ENCODE measurements around the gene VPS37D.
"Not testable (repeated sequence)": the region's sequence is repeated elsewhere in the genome, so short reads cannot be mapped to it uniquely, and the experiment has no call there.

The VPS37D gene

GRCh38 chr7:73646785-73647724, 20.6 kb upstream of the VPS37D start:
- no peak for DNase-seq (ENCODE audit: low read depth)
- TF ChIP-seq, protein P1, sequence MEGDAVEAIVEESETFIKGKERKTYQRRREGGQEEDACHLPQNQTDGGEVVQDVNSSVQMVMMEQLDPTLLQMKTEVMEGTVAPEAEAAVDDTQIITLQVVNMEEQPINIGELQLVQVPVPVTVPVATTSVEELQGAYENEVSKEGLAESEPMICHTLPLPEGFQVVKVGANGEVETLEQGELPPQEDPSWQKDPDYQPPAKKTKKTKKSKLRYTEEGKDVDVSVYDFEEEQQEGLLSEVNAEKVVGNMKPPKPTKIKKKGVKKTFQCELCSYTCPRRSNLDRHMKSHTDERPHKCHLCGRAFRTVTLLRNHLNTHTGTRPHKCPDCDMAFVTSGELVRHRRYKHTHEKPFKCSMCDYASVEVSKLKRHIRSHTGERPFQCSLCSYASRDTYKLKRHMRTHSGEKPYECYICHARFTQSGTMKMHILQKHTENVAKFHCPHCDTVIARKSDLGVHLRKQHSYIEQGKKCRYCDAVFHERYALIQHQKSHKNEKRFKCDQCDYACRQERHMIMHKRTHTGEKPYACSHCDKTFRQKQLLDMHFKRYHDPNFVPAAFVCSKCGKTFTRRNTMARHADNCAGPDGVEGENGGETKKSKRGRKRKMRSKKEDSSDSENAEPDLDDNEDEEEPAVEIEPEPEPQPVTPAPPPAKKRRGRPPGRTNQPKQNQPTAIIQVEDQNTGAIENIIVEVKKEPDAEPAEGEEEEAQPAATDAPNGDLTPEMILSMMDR (IDR thresholded peaks at IDR 0.05; ENCODE audit: low read depth, low read length, missing control alignments) = no peak
- H3K4me3 ChIP-seq (ENCODE audit: low read depth, low read length) = no peak overlapping the region

GRCh38 chr7:73647725-73648592, 19.7 kb upstream of the VPS37D start:
- no peak overlapping the region for H3K4me3 ChIP-seq (ENCODE audit: low read depth, low read length)
- TF ChIP-seq, protein P1 (IDR thresholded peaks at IDR 0.05; ENCODE audit: low read depth, low read length, missing control alignments) = no peak
- DNase-seq (ENCODE audit: low read depth) = no peak

DNA sequence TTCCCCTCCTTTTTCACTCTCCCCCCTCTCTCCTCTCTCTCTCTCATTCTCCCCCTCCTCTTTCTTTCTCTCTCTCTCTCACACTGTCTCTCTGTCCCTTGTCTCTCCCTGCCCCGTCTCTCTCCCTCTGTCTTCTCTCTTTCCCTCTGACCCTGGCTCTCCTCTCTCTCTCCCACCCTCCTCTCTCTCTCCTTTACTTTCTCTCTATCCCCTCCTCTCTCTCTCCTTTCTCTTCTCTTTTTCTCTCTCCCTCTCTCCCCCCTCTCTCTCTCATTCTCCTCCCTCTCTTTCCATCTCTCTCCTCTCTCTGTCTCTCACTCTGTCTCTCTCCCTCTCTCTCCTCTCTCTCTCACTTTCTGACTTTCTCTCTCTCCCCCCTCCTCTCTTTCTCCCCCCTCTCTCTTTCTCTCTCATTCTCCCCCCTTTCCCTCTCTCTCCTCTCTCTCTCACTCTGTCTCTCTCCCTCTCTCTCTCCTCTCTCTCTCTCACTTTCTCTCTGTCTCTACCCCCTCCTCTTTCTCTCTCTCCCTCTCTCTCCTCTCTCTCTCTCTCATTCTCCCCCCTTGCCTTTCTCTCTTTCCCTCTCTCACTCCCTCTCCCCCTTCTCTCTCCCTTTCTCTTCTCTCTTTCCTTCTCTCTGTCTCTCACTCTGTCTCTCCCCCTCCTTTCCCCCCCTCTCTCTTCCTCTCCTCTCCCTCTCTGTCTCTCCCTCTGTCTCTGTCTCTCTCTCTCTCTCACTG, 18.9 kb upstream of the VPS37D start:
- TF ChIP-seq, protein P1 (IDR thresholded peaks at IDR 0.05; ENCODE audit: low read depth, low read length, missing control alignments) = no peak
- H3K4me3 ChIP-seq (ENCODE audit: low read depth, low read length) = no peak overlapping the region
- DNase-seq (ENCODE audit: low read depth) = no peak

DNA sequence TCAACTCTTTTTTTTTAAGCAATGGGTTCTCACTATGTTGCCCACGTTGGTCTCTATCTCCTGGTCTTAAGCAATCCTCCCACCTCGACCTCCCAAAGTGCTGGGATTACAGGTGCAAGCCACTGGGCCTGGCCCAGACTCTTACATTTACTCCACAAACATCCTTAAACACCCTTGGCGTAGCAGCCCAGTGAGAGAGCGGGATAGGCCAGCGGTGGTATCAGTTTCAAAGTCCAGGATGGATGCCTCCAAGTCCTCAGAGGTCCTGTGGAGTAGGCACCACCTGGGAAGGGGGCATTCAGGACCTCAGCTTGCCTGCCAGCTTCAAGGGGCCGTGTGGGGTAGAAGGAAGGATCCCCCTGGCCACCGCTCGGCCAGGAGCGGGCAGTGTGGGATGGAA, 18.1 kb upstream of the VPS37D start:
- TF ChIP-seq, protein P1 (IDR thresholded peaks at IDR 0.05; ENCODE audit: low read depth, low read length, missing control alignments) = no peak
- DNase-seq (ENCODE audit: low read depth) = no peak
- H3K4me3 ChIP-seq (ENCODE audit: low read depth, low read length) = no peak overlapping the region

DNA sequence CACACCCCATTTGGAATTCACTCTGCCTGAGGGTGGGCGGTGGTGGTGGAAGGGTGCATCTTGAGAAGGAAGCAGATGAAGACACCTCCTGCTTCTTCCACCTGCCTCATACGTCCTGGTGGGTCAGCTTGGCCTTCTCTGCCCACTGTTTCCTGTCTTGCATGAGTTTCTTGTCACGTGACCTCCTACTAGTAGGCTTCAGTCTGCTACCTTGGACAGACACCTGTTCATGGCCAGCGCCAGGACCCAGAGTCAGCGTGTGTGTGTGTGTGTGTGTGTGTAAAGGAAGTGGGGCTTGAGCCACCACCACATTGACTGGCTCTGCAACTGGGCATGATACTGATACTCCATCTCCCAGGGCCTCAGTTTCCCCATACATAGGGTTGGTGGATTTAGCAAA, 17.1 kb upstream of the VPS37D start:
- TF ChIP-seq, protein P1 (IDR thresholded peaks at IDR 0.05; ENCODE audit: low read depth, low read length, missing control alignments) = no peak
- no peak overlapping the region for H3K4me3 ChIP-seq (ENCODE audit: low read depth, low read length)
- DNase-seq (ENCODE audit: low read depth) = no peak

DNA sequence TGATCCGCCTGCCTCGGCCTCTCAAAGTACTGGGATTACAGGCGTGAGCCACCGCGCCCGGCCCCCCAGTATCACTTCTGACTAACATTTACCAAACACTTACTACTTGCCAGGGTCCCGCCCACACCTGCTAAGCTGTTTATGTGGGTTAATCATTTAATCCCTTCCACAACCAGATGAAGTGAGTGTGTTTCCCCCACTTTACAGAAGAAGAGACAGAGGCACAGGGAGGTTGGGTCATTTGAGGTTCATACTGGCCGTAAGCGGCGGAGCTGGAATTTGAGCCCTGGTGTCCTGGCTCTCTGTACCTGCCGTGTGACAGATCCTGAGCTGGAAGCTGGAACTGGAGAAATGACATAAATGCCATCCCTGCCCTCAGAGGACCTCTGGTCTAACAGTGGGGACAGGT, 15.1 kb upstream of the VPS37D start:
- DNase-seq (ENCODE audit: low read depth) = no peak

DNA sequence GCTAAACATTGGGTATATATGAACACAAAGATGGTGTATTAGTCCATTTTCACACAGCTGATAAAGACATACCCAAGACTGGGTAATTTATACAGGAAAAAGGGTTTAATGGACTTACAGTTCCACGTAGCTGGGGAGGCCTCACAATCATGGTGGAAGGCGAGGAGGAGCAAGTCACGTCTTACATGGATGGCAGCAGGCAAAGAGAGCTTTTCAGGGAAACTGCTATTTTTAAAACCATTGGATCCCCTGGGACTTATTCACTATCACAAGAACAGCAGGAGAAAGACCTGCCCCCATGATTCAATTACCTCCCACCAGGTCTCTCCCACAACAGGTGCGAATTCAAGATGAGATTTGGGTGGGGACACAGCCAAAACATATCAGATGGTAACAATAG, 12.3 kb upstream of the VPS37D start:
- not testable (repeated sequence) for H3K4me3 ChIP-seq (ENCODE audit: low read depth, low read length); DNase-seq (ENCODE audit: low read depth)

More for the DNA sequence above, 15.1 kb upstream of the VPS37D start:
- TF ChIP-seq, protein P1 (IDR thresholded peaks at IDR 0.05; ENCODE audit: low read depth, low read length, missing control alignments) = no peak
- no peak overlapping the region for H3K4me3 ChIP-seq (ENCODE audit: low read depth, low read length)

All from GM12864 (cell line).